ENCODE data around the gene STK39.
"Not testable (repeated sequence)": the region's sequence is repeated elsewhere in the genome, so short reads cannot be mapped to it uniquely, and the experiment has no call there.

STK39 gene

DNA sequence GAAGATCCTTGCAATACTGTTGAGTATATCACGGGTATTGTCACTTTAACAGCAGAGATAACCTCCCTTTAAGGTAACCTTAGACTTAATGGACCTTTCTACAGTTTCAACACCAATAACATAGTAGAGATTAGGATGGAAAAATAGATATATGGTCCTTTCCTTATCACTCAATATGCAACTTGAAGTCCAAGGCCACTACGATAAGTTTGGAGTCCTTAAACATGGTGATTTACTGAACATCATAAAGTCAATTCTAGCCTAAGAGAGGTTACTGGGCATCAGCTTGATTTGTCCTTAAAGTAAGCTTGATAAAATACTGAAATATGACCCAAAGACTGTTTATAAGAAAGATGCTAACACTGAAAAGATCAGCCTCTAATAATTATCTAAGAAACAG, 203.2 kb downstream of the STK39 start:
- no peak for DNase-seq (ENCODE audit: low spot score)

DNA sequence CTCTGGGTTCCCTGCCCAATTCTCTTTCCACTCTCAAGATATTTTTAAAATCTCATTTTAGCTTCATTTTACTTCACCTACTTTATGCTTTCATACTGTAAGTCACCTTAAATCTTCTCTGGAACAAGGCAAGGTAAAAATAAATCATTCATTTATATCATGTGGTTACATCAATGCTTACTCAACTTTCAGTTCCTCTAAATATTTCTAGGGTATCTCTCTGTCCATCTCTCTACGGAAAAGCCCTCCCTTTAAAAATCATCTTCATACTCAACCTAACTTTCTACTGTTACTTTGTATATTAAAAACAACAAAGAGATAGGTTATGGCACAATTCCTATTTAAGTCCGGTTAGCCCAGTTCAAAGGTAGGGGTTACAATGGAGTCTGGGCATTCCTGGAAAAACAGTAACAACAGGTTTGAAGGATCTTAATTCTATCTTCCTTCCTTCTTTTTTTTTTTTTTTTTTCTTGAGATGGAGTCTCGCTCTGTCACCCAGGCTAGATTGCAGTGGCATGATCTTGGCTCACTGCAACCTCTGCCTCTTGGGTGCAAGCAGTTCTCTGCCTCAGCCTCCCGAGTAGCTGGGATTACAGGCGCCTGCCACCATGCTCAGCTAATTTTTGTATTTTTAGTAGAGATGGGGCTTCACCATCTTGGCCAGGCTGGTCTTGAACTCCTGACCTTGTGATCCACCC, 205.1 kb downstream of the STK39 start:
- DNase-seq (ENCODE audit: low spot score) = not testable (repeated sequence)

DNA sequence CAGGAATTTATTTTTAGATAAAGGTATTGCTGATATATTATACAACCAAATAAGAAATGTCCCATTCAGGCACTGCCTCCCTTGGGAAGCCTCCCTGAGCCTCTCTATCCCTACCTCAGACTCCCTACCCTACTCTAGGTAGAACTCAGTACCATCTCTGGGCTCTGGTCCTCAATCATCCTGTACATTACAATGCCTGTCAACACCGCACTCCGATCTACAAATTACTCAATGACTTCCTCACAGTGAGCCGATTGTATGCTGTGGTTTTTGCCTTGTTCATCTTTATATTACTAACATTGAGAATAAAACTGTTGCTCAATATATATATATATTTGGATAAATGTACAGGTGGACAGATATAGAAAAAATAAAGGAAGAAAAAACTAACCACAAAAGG, 207.5 kb downstream of the STK39 start:
- no peak for DNase-seq (ENCODE audit: low spot score)

DNA sequence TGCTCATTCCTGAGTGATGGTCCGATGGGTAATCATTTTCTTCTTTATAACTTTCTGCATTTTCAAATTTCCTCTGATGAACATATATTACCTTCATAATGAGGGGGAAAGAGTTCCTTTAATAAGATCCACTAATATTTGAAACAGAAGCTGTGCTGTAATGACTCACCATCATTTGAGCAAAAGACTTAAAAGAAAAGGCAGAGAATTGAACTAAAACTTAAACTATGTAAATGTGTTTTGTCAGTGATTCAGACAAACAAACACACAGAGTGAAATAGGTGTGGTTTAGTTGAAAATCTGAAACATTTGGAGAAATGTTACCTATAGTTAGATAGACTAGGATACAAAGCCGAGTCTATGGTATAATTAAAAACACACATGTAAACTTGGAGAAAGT, 209.6 kb downstream of the STK39 start:
- no peak for DNase-seq (ENCODE audit: low spot score)

DNA sequence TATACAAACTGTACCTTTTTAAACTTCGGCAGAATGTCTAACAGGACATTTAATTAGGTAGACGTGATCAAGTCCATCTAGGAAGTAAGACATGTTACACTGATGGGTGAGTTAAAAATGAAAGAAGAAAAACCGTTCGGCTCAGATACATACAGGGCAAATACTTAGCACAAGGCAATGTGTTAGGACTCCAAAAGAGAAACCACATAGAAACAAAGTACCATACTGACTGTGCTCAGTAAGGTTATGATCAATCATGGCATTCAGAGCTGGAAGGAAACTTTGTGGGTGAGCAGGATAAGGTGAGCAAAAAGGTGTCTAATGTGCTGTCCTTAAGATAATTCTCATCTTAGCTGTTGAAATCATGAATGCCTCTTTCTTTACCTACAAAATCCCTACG, 211.9 kb downstream of the STK39 start:
- no peak for DNase-seq (ENCODE audit: low spot score)

DNA sequence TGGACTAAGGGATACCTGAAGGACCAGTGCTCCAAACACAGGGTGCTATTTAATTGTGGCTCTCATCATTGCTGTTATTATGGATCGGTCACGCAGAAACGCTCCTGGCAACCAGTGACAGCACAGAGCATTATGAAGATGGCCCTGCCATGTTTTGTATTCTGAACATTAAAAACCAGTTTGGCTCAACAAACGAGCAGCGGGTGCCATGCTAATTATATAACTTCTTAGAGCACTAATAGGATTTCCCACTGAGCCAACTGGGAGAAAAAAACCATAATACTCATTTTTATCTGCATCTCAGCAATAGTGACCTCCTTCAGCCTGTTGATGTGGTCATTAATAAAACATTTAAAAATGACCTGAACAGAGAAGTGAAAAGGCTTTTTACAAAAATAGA, 212.8 kb downstream of the STK39 start:
- DNase-seq (ENCODE audit: low spot score) = no peak

DNA sequence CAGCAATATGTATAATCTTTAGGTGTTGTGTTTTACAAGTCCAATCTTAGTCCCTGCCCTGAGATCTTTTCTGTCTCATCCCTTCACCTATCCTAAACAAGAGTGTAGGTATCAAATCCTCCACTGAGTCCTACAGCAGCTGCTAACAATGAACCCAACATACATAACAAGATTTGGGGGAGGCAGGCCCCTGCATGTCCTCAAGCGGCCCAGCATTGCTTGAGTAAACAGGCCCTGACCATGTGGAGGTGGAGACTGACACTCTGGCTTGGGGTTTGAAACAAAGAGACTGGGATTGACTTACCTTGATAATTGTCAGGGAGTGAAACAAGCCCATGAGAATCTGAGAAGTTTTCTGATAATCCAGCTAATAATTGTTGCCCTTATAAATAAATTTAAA, 213.4 kb downstream of the STK39 start:
- no peak for DNase-seq (ENCODE audit: low spot score)

DNA sequence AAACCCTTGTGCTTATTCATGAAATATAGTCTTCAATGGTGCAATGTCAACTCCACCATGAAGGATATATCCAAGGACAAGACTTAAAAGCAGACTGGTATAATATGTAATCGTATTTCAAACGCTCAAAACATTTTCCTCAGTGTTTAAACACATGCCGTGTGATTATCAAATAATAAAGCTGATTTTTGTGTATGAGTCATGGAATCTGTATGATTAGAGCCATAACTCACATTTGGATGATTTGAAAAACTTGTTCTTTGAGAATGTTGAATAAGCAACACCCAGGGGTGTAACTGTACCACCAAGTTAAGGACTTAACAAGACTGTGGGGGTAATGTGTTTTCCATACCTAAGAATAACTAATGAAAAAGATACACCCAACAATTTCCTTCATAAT, 215.3 kb downstream of the STK39 start:
- no peak for DNase-seq (ENCODE audit: low spot score)

DNA sequence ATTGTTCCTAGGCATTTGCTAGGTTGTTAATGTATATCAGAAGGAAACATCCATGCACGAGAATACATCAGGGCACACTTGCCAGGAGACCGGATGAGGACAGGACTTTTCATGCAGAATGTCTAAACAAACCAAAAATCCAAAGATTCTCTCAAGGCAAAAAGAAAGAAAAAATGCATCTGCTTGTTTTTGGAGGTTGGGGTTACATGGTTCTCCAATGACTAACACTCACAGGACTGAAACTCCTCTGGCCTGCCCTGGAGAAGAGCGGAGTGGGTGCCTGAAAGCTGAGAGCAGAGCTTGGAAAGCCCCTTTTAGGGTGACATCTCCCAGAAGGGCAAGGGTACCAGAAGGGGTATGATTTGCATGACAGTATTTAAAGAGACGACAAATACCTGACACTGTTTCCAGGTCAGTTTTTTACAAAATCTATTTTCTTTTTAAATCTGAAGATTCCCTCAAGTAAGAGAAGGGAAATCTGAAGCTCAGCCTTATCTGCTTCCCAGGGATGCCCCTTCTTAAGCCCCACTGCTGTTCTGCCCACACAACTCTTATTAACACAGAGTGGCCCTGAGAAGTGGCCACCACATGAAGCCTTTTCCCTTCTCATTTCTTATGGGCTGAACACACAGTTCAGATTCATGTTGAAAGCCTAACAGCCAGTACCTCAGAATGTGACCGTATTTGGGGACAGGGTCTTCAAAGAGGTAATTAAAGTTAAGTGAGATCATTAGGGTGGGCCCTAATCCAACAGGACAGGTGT, 216.4 kb downstream of the STK39 start:
- no peak for DNase-seq (ENCODE audit: low spot score)

DNA sequence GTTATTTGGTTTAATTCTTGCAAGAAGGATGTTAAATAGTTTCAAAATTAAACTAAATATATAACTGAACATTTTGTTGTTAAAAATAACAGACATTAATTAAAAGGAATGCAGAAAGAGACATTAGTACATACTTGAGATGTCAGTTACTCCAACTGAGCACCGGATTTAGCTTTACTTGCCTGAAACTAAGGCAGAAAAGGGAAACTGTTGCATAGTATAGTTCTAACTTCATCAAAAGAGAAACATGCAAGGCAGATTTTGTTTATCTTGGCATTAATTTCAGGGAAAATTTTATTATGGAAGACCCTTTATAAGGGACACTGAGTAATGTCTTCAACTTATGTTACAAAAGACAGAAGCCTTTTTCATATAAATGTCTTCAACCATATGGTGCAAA, 218.3 kb downstream of the STK39 start:
- no peak for DNase-seq (ENCODE audit: low spot score)

DNA sequence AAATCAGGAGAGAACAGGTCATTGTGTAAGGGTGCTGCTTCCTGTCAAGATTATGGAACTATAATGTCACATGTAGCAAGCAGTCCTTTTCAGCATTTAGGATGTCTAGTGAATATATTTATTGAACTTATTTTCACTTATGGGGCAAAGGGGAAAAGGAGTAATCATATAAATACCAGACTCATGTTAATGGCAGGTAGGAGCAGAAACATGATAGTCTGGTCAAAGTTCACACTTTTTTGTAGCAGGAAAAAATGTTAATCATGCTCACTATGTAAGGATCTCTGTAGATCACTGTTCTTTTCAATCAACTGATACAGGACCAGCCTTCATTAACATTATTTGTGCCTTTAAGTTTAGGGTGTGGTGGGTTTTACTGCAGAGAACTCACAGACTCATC, 219.0 kb downstream of the STK39 start:
- no peak for DNase-seq (ENCODE audit: low spot score)

DNA sequence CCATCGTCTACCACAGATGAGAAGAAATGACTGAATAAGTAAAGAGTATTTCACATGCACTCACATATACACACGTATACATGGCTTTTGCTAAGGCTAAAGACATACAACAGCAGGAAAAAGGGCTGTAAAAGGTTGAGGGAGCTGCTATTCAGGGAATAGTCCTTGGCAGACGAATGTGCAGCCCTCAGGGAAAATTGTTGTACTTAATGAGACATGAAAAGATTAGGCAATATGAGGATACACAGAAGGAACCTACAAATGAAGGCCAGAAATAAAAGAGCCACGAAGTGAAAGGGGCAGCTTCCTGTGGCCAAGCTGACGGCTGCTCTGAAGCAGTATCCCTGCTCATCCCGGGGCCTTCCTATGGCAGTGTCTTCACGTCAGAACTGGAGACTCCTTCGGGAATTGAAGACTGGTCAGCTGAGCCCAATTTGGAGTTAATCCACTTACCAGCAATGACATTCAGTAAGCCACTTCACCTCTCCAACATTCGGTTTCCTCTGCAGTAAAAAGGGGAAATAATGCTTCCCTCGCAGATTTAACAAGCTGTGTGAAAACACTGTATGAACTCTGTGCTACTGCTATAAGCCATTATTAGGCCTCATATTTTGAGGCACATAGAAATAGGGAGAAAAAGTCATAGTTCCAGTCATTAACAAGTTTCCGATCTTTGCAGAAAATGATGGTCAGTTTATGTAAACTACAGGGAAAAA, 221.8 kb downstream of the STK39 start:
- no peak for DNase-seq (ENCODE audit: low spot score)

DNA sequence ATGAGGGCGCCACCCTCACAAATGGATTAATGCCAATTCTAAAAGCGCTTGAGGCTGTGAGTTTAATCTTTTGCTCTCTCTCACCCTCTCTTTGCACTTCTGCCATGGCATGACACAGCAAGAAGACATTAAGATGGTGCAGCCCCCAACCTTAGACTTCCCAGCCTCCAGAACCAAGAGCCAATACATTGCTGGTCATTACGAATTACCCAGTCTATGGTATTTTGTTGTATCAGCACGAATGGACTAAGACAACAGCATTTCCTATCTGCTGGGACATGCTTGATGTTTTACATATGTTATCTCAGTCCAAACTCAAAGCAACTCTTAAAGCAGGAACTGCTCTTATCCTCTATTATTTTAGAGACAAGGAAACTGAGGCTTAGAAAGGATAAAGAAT, 222.9 kb downstream of the STK39 start:
- DNase-seq (ENCODE audit: low spot score) = no peak

DNA sequence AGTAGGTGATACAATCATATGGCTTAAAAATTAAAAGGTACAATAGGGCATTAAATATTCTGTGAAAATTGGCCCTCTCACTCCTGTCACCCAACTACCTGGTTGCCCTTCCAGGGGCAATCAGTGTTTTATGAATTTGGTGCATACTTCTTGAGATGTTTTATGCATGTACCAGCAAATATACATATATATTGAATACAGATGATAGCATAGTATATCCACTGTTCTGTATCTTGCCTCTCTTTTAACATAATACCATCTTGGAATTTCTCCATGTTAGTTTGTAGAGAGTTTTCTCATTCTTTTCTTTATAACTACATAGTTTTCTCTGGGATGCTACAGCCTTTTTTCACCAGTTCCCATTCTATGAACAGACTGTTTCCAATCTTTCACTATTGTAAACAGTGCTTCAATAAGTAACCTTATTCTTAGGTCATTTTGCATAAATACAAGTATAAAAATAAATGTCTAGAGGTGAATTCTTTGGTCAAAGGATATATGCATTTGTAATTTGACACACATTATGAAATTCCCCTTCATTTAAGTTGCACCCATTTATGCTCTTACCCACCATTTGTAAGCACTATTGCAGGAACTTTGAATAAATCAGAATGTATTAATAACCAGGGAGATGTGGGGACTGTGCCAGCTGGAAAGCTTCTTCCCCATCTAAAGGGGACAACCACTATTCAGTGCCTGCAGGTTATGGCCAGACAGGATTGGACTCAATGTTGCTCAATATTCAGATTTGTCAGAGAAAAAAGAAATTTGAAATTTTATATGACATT, 225.4 kb downstream of the STK39 start:
- no peak for DNase-seq (ENCODE audit: low spot score)

DNA sequence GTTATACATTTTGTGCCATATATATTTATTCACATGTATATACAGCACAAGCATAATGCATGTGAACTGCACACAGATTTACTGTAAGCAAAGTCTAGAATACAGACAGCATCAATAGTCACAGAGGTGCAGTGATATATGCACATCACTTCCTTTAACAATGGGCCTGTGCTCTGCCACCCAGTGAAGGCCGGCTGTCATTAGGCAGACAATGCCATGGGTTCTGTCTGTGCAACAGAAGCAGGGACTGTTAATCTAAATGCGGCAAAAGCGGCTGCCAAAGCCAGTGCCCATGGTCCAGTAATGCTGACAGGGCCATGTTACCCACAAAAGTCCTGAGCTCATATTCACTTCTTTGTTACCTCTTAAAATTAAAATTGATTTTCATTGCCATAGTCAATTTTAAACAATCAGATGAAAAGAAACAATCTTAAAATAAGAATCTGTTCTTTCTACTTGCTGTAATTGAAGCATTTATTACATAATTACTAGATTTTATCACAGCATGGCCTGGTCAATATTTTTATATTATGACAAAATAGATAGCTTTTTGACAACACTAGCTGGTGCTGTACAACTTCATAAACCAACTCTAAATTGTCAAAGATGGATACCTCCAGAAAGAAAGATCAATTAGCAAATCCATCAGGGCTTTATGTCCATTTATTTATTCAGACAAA, 232.0 kb downstream of the STK39 start:
- DNase-seq (ENCODE audit: low spot score) = no peak

DNA sequence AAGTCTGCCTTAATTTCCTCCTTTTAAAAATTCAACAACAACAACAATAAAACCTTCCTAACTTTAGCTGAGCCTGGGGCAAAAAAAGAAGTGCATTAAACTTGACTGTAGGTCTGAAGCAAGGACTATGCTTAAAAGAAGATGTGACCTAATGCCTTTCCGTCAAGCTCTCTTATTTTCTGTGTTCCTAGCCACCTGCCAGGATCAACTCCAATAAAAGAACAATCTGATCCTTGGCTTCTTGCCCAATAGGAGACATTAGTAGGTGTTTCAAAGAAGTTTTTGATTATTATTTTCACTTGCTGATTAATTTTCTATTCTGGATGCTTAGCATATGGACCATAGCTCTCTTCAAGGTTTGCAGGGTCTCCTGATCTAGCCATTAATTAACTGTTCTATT, 237.5 kb downstream of the STK39 start:
- no peak for DNase-seq (ENCODE audit: low spot score)

DNA sequence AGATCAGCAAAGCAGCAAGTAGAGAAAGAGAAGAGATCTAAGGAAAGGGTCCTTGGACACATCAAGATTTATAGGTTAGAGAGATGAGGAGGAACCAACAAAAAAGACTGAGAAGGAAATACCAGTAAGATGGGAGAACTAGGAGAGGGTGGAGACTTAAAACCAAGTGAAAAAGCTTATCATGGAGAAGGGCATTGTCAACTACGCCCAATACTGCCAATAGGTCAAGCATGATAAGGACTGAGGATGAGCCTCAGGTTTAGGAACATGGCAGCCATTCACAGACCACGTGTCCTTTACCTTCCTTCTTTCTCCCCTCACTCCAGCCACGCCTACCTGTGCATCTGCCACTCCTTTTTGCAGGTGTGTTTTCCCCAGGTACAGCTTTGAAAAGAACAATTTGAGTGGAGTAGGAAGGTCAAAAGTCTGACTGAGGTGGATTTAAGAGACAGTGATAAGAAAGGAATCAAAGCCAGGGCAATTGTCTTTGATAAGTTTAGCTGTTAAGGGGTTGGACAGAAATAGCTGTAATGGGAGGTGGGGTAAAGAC, 238.7 kb downstream of the STK39 start:
- DNase-seq (ENCODE audit: low spot score) = no peak

DNA sequence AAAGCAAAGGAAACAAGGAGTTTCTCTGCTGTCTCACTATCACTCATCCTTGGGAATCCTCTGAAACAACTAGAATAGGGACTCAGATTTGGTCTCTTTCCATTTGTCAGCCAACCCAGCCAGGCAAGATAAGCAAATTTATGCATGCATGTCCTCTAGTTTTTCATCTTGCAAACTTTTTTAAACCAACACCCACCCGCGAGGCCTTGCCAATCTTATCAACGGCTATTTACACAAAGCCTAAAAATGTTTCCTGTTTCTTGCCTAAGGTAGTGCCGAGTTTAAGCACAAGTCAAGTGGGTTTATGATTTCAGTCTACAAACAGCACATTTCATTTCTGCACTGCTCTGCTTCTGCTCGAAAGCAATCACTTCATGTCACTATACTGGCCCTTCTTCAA, 240.9 kb downstream of the STK39 start:
- no peak for DNase-seq (ENCODE audit: low spot score)

DNA sequence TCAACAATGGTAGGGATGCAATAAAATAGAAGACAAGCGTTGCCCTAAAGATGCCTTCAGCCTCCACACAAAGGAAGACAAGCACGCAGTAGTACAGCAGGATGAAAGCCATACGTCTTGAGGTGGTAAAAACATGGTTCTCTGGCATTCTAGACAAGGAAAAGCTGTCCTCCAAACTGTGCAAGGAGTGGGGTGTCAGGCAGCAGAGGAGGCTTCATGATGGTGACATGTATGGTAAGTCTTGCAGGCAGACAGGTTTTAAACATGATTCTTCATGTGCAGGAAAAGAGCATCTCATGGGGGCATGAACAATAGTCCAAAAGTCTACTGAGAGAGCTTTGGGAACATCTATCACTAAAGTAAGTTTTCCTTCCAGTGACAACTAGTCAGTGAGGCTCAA, 241.8 kb downstream of the STK39 start:
- no peak for DNase-seq (ENCODE audit: low spot score)

DNA sequence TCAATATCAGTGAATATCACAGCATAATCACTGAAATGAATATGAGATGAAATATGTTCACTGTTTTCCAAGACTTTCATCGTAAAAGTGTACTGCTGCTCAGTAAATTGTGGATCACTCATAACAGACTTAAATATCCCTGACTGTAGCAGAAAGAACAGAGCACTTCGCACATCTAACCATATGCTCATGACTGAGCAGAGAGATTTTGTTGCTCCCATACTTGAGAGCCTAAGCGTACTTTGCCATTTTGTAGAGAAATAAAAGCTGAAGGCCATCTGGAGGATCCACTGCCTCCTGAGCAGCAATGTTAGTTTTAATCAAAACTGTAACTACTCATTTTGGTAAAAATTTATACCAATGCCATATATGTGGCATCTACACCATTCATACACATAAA, 243.5 kb downstream of the STK39 start:
- no peak for DNase-seq (ENCODE audit: low spot score)

DNA sequence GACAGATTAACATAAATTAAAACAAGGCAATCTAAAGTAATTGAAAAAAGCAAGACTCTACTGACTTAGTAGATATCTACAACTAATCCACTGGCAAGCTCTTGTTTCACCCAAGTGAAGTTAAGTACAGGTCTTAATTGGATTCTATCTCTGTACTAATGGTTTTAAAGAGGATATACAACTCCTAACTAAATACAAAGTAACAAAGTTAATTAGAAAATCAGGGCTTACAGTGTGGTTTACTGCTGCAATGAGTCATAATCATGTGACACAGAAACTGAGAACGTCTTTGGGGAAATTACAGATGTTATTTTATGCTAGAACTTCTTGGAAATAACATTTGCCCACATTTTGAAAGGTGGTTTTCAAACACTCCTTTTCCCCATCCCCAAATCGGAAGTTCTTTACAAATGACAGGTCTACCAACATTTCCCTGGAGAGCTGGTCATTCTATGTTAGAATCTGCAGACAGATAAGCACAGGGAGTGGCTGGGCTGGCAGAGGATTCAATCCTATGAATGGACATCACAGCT, 245.3 kb downstream of the STK39 start:
- no peak for DNase-seq (ENCODE audit: low spot score)

All from ecto neural progenitor cell (in vitro differentiated cells).